HG03196 (cell line): ENCODE results near the gene GOLGA8T.
"Not testable (repeated sequence)": the region's sequence is repeated elsewhere in the genome, so short reads cannot be mapped to it uniquely, and the experiment has no call there.

Source experiments
- ATAC-seq: cut with Tn5 transposase; IDR thresholded peaks from one replicate; pipeline ENCODE4 v1.9.1; 2021; ENCODE audit not compliant: unreplicated experiment

Gene GOLGA8T

GRCh38 chr15:30134751-30135150 lies at the start of gene GOLGA8T:
TSS of gene GOLGA8T (plus strand) at chr15:30135051. CDS start at chr15:30135149, 98 bp downstream.
- ATAC-seq: not testable (repeated sequence)

- not testable (repeated sequence) for ATAC-seq
Measured at GRCh38 chr15:30097827-30098226, 37.0 kb upstream of the GOLGA8T start.

- not testable (repeated sequence) for ATAC-seq
Measured at GRCh38 chr15:30102890-30103289, 32.0 kb upstream of the GOLGA8T start.

GRCh38 chr15:30103941-30104507 lies 30.8 kb upstream of the GOLGA8T start:
- not testable (repeated sequence) for ATAC-seq

- not testable (repeated sequence) for ATAC-seq
Measured at GRCh38 chr15:30110591-30110990, 24.3 kb upstream of the GOLGA8T start.

- not testable (repeated sequence) for ATAC-seq
Measured at GRCh38 chr15:30130066-30130465, 4.8 kb upstream of the GOLGA8T start.

- not testable (repeated sequence) for ATAC-seq
Measured at GRCh38 chr15:30143246-30143645, 8.4 kb downstream of the GOLGA8T start.

- not testable (repeated sequence) for ATAC-seq
Measured at GRCh38 chr15:30149891-30150290, 15.0 kb downstream of the GOLGA8T start.

GRCh38 chr15:30162479-30163357 lies 27.9 kb downstream of the GOLGA8T start:
- ATAC-seq: not testable (repeated sequence)

GRCh38 chr15:30163759-30164158 lies 28.9 kb downstream of the GOLGA8T start:
- ATAC-seq: not testable (repeated sequence)

GRCh38 chr15:30164257-30164656 lies 29.4 kb downstream of the GOLGA8T start:
- ATAC-seq: not testable (repeated sequence)

- ATAC-seq: not testable (repeated sequence)
Measured at GRCh38 chr15:30167403-30167802, 32.6 kb downstream of the GOLGA8T start.

- ATAC-seq: not testable (repeated sequence)
Measured at GRCh38 chr15:30167886-30168285, 33.0 kb downstream of the GOLGA8T start.

GRCh38 chr15:30171452-30171851 lies 36.6 kb downstream of the GOLGA8T start:
- ATAC-seq: not testable (repeated sequence)

- peak; percentile 43 for ATAC-seq
Measured at GRCh38 chr15:30173041-30173608, 38.3 kb downstream of the GOLGA8T start.

- not testable (repeated sequence) for ATAC-seq
Measured at GRCh38 chr15:30175291-30175690, 40.4 kb downstream of the GOLGA8T start.

GRCh38 chr15:30176613-30177012 lies 41.8 kb downstream of the GOLGA8T start:
- ATAC-seq: not testable (repeated sequence)

- ATAC-seq: not testable (repeated sequence)
Measured at GRCh38 chr15:30179814-30180213, 45.0 kb downstream of the GOLGA8T start.

- not testable (repeated sequence) for ATAC-seq
Measured at GRCh38 chr15:30185495-30185894, 50.6 kb downstream of the GOLGA8T start.

- ATAC-seq: not testable (repeated sequence)
Measured at GRCh38 chr15:30187429-30187828, 52.6 kb downstream of the GOLGA8T start.

GRCh38 chr15:30189754-30190153 lies 54.9 kb downstream of the GOLGA8T start:
- not testable (repeated sequence) for ATAC-seq

GRCh38 chr15:30191143-30191542 lies 56.3 kb downstream of the GOLGA8T start:
- ATAC-seq: not testable (repeated sequence)
